NCI-H1436 treated with DMSO at 0.1 percent for 48 hours (cell line): ENCODE measurements around the gene NPIPB2.
"Not testable (repeated sequence)": the region's sequence is repeated elsewhere in the genome, so short reads cannot be mapped to it uniquely, and the experiment has no call there.

ENCODE experiments used
- DNase-seq: peaks from one replicate; lab custom pipeline; 2025; lab: John Stamatoyannopoulos, UW

Gene NPIPB2

DNA sequence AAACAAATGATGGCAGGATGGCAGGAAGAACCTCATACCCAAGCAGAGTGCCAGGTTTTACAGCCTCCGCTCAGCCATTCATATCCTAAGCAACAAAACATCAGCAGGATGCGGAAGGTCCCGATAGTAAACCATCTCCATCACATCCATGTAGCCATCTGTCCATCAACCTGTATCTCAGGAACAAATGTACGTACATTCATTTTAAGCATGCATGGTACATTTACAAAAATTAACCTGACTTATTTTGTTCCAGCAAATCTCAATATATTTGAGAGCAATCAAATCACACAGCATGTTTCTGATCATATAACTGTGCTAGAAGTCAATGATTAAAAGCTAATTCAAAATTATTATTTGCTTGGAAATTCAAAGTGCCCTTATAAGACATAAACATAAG, at the start of gene NPIPB2:
NPIPB2 (minus strand) TSS at position 101 of the 400 bp plus-strand sequence; CDS start at position 101, 0 bp downstream.
- DNase-seq = not testable (repeated sequence)

DNA sequence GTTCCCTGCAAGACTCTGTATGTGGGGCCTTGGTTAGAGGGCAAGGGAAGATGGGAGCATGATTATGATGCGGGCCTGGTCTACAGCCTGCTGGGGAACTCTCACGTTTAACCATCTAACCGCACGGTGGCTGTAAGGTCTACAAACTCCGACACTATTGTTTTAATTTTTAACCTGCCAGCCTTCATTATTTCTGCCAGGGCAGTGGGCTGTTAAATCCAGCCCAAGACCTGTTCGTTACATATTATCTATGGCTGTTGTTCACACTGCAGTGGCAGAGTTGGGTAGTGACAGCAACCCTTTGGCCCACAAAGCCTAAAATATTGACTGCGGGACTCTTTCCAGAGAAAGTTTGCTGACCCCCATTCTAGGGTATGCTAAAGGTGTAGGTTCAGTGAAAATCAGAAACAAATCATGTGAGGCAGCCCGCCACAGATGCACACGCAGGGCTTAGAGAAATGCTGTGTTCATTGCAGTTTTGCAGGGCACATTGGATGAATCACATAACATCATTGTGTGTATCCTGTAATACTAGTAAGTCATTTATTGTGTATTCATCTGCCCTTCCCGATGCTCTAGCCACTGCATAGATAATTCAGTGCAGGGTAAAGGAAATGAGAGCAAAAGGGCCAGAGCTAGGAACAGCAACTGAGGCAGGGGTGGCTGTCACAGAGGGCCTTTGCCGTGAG, 49.0 kb upstream of the NPIPB2 start:
- DNase-seq = no peak

GRCh38 chr16:11988258-11988978, 46.6 kb upstream of the NPIPB2 start:
- no peak for DNase-seq

GRCh38 chr16:11986521-11987057, 44.7 kb upstream of the NPIPB2 start:
- DNase-seq = no peak

DNA sequence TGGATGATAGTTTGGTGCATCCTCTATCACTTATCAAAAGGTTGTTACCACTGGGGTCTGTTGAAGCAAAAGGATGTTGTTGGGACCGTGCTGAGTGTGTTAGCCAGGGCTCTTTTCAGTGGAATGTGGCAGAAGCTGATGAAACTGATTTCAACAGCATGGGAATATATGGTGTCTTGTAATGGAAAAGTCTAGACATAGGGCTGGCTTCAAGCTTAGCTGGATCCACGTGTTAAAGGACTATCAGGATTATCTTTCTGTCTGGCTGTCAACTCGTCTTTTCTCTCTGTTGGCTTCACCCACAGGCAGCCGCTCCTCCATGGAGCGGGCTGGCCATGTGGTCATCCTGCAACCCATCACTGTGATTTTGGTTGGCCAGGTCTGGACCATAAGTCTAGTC, 43.4 kb upstream of the NPIPB2 start:
- DNase-seq = no peak

- no peak for DNase-seq
Observed at GRCh38 chr16:11980136-11980844, 38.4 kb upstream of the NPIPB2 start.

DNA sequence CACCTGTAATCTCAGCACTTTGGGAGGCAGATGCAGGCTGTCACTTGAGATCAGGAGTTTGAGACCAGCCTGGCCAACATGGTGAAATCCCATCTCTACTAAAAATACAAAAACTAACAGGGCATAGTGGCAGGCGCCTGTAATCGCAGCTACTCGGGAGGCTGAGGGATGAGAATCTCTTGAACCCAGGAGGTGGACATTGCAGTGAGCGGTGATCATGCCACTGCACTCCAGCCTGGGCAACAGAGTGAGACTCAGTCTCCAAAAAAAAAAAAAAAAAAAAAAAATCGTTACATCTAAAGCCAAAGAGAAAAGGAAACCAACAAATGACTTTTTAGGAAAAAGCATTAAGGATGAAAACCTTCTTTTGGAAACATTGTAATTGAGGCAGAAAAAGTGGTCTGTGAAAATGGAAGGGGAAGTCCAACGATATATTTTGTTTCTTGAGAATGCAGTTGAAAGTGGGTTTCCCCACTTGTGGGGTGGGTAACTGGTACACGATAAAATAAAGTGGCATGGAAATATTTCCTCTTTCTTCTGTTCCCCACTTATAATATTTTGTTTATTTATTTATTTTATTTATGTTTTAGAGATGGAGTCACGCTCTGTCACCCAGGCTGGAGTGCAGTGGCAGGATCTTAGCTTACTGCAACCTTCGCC, 37.3 kb upstream of the NPIPB2 start:
- no peak for DNase-seq

GRCh38 chr16:11978080-11978479, 36.2 kb upstream of the NPIPB2 start:
- no peak for DNase-seq

GRCh38 chr16:11977376-11978041, 35.7 kb upstream of the NPIPB2 start:
- DNase-seq = no peak

DNA sequence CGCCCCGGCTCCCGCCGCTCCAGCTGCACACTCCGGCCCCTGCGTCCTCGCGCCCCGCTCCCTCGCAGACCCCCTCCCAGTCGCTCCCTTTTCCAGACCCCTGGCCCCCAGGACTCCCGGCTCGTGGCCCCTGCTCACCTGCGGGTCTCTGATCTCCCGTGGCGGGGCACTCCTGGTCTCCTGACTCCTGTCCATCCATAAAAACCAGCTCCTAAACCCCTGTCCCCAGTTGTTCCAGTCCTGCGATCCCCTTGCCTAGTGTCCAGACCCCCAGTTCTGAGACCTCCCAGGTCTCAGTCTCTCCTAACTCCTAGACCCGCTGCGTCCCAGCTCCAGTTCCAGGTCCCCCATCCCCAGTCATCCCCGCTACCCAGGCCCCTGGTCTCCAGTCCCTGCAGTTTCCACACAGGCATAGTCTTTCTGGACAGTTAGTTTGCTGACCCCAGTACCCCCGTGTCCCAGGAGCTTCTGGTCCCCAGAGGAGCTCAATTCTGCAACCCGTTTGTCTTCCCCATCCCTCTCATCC, 35.1 kb upstream of the NPIPB2 start:
- DNase-seq = no peak

GRCh38 chr16:11973070-11973469, 31.2 kb upstream of the NPIPB2 start:
- DNase-seq = no peak

DNA sequence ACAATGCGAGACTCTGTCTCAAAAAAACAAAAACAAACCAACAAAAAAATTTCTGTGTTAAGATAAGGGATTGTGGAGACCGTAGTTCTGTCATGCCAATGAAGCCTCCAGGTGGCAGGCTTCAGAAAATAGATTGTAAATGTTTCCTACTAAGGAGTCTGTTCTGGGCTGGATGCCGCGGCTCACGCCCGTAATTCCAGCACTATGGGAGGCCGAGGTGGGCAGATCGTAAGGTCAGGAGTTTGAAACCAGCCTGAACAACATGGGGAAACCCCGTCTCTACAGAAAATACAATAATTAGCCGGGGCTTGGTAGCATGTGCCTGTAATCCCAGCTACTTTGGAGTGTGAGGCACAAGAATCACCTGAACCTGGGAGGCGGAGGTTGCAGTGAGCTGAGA, 30.3 kb upstream of the NPIPB2 start:
- DNase-seq = no peak

DNA sequence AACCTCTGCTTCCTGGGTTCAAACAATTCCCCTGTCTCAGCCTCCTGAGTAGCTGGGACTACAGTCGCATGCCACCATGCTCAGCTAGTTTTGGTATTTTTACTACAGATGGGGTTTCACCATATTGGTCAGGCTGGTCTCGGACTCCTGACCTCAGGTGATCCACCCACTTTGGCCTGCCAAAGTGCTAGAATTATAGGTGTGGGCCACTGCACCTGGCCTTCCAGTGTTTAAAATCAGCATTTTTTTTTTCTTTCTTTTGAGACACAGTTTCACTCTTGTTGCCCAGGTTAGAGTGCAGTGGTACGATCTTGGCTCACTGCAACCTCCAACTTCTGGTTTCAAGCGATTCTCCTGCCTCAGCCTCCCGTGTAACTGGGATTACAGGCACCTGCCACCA, 28.4 kb upstream of the NPIPB2 start:
- not testable (repeated sequence) for DNase-seq

DNA sequence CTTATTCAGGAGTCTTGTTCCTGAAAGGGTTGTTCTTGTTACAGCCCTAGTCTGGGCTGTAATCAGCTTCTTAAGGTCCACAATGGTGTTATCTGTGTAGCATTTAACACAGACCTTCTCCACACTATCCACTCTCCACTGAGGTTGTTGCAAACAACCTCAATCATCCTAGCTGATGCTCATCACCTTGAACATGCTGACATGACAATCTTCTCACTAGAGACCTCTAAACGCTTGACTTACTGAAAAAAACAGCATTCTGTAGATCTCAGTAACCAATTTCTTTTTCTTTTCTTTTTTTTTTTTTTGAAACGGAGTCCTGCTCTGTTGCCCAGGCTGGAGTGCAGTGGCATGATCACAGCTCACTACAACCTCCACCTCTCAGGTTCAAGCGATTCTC, 26.7 kb upstream of the NPIPB2 start:
- no peak for DNase-seq

DNA sequence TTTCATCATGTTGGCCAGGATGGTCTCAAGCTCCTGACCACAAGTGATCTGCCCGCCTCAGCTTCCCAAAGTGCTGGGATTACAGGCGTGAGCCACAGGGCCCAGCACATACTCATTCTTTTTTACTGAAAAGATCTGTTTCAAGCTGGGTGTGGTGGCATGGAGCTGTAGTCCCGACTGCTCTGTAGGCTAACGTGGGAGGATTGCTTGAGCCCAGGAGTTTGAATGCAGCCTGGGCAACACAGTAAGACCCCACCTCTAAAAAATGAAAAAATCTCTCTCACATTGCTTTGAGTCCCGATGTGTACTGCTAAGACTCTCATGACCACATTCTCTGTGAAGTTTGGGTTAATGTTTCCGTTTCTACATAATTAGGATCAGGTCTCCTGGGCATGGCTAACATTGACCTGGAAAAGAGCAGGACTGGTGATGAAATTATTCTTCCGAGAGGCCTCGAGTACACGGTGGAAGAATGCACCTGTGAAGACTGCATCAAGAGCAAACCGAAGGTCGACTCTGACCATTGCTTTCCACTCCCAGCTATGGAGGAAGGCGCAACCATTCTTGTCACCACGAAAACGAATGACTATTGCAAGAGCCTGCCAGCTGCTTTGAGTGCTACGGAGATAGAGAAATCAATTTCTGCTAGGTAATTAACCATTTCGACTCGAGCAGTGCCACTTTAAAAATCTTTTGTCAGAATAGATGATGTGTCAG, 25.5 kb upstream of the NPIPB2 start:
- no peak for DNase-seq

- DNase-seq = no peak
Observed at GRCh38 chr16:11966173-11966572, 24.3 kb upstream of the NPIPB2 start.

DNA sequence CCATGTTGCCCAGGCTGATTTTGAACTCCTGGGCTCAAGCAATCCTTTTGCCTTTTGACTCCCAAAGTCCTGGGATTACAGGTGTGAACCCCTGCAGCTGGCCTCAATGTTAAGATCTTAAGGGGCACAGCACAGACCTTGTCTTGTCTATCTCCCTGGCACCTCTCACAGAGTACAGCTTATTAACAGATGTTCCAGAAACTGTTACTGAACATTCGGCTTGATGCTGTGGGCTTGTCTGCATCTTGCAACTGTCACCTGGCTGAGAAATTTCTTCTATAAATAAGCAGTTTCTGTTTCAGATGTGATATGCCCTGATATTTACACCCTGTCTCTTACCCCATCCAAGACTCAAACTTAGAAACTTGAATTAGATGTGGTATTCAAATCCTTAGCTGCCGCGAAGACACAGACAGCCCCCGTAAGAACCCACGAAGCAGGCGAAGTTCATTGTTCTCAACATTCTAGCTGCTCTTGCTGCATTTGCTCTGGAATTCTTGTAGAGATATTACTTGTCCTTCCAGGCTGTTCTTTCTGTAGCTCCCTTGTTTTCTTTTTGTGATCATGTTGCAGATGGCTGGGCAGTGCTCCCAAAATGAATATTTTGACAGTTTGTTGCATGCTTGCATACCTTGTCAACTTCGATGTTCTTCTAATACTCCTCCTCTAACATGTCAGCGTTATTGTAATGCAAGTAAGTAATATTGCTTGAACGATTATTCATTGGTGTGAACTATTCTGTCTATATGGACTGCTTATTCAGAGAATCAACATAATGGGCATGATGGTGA, 23.1 kb upstream of the NPIPB2 start, which contains the start of gene TNFRSF17:
TNFRSF17 (plus strand) TSS at position 450 of the 791 bp plus-strand sequence; CDS start at position 565, 115 bp downstream.
- DNase-seq = no peak

DNA sequence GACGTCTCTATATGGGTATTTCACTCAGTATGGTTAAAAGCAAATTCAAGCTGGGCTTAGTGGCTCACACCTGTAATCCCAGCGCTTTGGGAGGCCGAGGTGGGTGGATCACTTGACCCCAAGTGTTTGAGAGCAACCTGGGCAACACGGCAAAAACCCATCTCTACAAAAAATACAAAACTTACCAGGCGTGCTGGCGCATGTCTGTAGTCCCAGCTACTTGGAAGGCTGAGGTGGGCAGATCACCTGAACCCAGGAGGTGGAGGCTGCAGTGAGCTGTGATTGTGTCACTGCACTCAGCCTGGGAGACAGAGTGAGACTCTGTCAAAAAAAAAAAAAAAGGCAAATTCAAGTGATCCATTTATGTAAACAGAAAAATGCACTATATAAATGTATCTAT, 21.9 kb upstream of the NPIPB2 start:
- DNase-seq = no peak

DNA sequence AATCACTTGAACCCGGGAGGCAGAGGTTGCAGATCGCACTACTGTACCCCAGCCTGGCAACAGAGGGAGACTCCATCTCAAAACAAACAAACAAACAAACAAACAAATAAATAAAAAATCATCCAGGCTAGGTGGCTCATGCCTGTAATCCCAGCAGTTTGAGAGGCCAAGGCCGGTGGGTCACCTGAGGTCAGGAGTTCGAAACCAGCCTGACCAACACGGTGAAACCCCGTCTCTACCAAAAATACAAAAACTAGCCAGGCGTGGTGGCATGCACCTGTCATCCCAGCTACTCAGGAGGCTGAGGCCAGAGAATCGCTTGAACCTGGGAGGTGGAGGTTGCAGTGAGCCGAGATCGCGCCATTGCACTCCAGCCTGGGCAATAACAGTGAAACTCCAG, 21.1 kb upstream of the NPIPB2 start:
- not testable (repeated sequence) for DNase-seq

DNA sequence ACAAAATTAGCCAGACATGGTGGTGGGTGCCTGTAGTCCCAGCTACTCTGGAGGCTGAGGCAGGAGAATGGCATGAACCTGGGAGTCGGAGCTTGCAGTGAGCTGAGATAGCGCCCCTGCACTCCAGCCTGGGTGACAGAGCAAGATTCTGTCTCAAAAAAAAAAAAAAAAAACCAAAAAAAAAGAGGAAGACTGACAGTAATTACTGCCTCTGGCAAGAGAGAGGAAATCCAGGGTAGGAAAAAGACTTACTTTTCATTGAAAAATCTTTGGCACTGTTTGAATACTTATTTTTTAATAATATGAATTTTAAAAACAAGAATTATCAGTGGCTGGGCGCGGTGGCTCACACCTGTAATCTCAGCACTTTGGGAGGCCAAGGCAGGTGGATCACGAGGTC, 20.6 kb upstream of the NPIPB2 start:
- not testable (repeated sequence) for DNase-seq
